ENCODE data around the gene DNAJC16.

DNAJC16 gene

GRCh38 chr1:15542388-15543250 lies 16.0 kb downstream of the DNAJC16 start:
- no peak for DNase-seq

DNA sequence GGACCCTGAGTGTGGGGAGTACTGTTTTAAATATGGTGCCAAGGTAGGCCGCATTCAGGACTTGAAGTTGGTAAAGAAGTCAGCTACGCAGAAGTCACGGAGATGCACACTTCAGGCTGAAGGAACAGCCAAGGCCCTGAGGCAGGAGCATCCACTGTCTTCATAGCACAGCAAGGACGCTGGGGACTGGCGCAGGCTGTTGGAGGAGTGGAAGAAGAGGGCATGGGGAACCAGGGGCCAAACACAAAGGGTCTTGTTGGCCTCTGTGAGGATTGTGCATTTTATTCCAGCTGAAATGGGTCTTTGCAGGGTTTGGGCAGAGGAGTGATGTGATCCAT lies 16.6 kb downstream of the DNAJC16 start:
- DNase-seq, result no peak

DNA sequence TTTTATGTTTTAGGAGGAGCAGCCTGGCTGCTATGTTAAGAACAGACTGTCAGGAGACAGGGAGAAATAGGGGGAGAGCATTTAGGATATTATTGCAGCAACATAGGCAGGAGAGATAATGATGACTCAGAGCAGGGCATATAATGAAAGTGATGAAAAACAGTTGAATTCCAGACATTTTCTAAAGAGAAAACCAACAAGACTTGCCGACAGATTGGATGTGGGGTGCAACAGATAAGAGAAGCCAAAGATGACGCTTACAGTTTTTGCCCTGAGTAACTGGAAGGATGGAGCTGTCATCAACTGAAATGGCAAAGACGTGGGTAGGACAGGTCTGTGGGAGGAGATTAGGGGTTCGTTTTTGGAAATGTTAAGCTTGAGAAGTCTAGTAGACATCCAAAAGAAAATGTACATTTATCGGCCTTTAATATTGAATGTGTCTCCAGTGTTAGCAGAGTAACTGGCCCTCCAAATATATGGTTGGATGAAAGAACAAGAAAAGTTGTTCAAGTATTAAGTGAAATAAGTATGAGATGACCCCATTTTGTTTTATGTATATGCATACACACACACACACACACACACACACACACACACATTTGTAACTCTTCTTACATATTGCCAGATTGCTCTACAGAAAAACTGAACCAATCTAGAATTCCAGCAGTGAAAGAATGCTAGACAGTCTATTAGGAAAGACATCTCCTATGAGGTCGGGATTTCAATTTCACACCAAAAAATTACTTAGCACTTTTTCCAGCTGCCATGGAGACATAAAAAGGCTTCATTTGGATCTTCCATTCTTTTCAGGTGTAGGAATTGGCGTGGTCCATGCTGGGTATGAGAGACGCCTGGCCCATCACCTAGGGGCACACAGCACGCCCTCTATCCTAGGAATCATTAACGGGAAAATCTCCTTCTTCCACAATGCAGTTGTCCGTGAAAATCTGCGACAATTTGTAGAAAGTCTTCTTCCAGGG lies 17.2 kb downstream of the DNAJC16 start:
- DNase-seq, result no peak

DNA sequence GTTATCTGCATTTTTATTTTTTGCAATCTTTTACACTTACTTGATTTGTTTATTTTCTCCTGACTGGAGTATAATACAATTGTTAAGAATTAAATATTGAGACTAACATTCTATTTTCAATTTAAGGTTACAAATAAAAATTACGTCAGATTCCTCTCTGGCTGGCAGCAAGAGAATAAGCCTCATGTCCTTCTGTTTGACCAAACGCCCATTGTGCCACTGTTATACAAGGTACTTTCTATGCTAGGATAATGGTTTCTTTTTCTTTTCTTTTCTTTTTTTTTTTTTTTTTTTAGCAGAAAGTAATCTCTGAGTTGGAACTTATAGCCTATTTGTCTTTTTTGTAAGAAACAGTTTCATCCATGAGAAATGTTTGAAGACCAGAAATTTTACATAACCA lies 20.0 kb downstream of the DNAJC16 start:
- DNase-seq, result no peak

- DNase-seq, result no peak
Measured at GRCh38 chr1:15550573-15550972, 23.9 kb downstream of the DNAJC16 start.

GRCh38 chr1:15557008-15557407 lies 30.4 kb downstream of the DNAJC16 start:
- no peak for DNase-seq

GRCh38 chr1:15557594-15557993 lies 30.9 kb downstream of the DNAJC16 start:
- DNase-seq, result no peak

DNA sequence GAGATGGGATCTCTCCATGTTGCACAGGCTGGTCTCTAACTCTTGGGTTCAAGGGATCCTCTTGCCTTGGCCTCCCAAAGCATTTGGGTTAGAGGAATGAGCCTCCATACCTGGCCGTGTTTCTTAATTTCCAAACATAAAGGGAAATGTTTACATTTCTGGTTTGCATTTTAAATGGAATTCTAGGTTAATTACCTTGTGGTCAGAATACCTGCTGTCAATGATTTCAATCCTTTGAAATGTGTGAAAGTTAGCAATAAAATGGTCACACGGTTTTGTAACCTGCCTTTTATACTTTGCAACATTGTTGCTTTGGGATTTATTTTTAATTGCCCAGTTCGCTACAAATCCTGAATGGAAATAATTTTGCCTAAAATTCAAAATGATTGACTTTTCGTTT lies 31.9 kb downstream of the DNAJC16 start:
- no peak for DNase-seq

GRCh38 chr1:15559189-15559810 lies 32.7 kb downstream of the DNAJC16 start:
- DNase-seq, result no peak

DNA sequence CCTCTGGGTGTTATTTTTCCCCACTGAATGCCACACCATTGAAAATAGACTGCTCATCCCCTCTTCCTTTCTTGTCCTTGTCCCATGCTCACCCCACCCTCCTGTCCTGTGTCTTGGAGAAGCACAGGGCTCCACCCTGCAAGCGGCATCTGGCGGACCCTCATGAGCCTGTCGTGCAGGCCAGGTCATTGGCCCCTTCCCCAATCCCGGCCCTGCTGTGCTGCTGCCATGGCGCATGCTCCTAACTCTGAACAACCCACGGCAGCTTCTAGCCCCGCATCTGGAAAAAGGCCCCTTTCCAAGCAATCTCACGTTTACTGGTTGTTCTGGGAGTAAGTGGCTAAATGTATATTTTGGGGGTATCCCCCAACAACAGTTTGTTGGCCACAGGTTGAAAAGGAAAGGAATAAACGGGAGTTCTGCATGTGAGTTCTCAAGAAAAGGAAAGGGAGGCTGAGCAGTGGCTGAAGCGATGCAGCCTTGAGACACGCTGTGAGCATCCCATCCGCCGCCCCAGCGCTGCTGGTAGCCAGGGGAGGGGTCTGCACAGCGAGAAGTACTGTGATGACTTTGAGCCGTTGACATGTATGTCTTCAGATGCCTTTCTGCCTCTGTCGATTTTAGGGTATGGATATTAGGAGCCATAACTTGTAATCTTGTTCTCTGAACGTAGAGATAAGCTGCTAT lies 41.9 kb downstream of the DNAJC16 start:
- no peak for DNase-seq

DNA sequence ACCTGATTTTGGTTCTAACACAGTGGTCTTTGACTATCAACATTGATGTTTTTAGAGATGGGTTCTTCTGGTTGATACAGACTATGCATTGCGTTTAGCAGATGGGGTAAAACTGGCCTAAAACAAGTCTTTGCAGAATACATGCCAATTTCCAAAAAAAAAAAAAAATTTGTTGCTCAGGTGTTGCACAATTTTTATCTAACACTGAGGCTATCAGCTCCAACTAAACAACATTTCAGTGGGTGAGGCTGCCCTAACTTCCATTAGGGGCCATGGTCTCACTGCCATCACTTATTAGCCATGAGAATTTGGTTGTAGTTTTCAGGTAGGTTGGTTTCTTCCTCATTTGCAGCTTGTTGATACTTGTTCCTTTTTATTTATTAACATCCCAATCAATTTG lies 44.2 kb downstream of the DNAJC16 start:
- DNase-seq, result no peak

DNA sequence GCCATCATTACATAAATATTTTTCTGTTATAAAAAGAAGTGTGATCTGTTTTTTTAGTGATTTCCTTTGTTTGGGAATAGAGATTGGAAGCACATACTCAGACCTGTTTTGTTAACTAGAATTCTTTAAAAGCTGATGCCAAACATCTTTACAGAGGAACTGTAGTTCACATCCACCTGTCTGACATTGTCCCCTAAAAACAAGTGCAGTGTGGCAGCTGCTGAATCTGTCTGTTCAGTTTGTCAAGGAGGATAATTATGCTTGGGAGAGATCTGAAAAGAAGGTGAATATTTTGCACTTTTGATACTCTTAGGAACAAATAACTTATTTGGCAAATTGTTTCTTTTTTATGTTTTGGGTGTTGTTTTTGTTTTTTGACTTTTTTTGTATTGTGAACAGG lies 44.6 kb downstream of the DNAJC16 start:
- DNase-seq, result no peak

- no peak for DNase-seq
Measured at GRCh38 chr1:15573477-15573876, 46.8 kb downstream of the DNAJC16 start.

DNA sequence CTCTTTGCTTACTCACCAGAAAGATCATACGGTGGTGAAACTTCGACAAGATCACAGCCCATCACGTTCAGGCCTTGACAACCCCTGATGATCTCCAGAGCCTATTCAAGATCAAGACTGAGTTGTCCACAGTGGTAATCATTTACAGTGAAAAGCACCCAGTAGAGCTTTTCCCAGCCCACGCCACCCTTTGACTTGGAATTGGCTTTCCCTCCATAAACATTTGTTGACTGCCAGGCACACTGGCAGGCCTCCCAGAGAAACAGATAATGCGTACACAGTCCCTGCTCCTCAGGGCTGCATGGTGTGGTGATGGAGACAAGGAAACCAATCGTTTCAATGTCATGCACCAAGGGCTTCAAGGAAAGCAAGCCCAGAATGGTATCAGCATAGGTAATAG lies 48.1 kb downstream of the DNAJC16 start:
- no peak for DNase-seq

GRCh38 chr1:15575549-15576150 lies 49.0 kb downstream of the DNAJC16 start:
- no peak for DNase-seq

- no peak for DNase-seq
Measured at GRCh38 chr1:15577691-15578090, 51.0 kb downstream of the DNAJC16 start.

DNA sequence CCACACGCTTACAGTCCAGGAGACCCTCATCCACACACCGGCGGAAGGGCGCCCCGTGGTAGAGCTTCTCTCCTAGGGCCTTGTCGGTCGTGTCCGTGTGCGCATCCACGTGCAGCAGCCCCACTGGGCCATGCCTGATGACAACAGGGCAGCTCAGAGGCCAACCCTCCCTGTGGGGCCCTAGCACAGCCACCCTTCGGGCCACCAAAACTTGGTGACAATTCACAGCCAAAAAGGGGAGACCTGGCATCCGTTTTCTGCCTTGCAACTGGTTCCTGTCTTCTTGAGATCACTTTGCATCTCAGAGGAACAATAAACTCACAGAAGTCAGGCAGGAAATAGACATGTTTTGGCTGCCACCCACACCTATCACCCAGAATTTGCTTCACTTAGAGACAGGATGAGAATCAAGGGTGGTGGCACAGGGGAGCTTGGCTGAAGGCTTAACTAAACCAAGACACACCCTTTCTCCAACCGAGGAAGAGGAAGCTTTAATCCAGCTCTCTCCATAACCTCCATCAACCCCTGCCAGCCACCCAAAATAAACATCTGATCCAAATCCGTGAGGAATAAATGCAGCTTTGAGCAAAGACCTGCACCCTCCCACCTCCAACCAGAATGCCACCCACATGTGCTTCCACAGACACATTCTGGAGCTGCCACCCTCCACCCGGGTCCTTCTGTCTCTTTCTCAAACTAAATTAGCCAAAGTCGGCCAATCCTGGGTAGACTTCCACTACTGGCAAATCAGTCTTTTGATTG lies 52.5 kb downstream of the DNAJC16 start:
- DNase-seq, result no peak

- DNase-seq, result no peak
Measured at GRCh38 chr1:15579683-15580047, 53.0 kb downstream of the DNAJC16 start.

- DNase-seq, result no peak
Measured at GRCh38 chr1:15583016-15583706, 56.5 kb downstream of the DNAJC16 start.

DNA sequence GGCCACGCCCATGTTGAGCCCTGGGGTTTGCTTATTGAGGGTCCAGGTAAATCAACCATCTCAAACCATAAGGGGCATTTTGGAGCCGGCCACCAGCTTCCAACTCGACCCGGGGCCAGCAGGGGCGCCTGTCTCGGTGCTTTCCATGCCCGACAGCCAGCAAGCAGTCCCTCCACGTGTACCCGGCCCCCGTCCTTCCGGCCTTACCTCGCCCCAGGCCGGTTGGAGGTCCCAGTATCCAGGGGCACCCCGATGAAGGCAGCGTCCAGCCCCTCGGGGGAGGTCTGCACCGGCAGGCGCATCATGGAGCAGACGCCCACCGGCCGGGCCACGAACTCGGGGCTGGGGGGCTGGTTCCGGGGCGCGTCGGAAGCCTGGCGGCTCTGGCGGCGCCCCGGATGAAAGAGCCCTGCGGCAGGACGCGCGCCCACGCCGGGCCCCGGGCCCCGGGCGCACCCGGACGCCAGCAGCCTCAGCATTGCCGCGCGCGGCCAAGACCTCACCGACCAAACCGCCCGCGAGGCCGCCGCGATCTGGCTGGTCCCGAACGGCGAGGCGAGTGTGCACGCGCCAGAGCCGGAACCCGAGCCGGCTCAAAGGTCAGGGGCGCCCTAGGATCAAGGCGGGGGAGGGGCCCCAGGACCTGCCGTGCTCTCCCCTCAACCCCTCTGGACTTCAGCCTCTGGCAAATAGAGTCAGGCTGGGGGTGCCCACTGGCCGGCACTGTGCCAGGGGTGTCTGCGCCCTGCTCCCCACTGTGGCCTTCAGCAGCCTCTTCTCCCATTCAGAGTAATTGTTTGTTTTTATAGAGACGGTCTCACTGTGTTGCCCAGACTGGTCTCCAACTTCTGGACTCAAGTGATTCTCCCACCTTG lies 58.1 kb downstream of the DNAJC16 start, which contains the start of gene AGMAT:
TSS of gene AGMAT (minus strand) at position 563 of the 875 bp plus-strand sequence. CDS start at position 479, 84 bp downstream.
- no peak for DNase-seq

Measured in NCI-H1417 treated with DMSO at 0.1 percent for 48 hours (cell line).